ENCODE results near the gene LRP8. TPM values are rescaled to one million over a fixed set of nuclear protein-coding genes. Genes with fewer than 3 reads are reported as not detected.

The LRP8 gene
- total RNA-seq, 3 donors from 2014 or later = 1.6 to 14.7 (median 6.3) TPM

DNA sequence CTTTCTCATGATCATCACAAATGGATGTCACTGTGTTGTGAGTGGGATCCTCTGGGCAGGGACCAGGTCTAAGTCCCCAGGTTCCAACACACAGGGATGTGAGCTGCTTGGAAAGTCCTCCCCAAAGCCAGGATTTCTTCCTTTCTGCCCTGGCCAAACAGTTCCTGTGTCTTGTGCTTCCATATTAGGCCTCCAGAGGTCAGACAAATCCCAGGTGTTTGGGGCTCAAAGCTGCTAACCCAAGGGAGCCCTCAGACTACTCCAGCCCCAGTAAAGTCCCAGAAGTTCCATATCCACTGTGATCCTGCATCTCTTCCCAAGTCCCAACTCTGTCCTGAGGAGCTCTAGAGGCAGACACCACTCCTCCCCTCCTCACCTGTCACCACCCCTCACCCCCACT is 61.8 kb downstream of the LRP8 start:
- TF ChIP-seq POLR2AphosphoS5 (IDR thresholded peaks at IDR 0.05) = no peak
- no peak for TF ChIP-seq POLR2A (IDR thresholded peaks at IDR 0.05)
- TF ChIP-seq, protein P1, sequence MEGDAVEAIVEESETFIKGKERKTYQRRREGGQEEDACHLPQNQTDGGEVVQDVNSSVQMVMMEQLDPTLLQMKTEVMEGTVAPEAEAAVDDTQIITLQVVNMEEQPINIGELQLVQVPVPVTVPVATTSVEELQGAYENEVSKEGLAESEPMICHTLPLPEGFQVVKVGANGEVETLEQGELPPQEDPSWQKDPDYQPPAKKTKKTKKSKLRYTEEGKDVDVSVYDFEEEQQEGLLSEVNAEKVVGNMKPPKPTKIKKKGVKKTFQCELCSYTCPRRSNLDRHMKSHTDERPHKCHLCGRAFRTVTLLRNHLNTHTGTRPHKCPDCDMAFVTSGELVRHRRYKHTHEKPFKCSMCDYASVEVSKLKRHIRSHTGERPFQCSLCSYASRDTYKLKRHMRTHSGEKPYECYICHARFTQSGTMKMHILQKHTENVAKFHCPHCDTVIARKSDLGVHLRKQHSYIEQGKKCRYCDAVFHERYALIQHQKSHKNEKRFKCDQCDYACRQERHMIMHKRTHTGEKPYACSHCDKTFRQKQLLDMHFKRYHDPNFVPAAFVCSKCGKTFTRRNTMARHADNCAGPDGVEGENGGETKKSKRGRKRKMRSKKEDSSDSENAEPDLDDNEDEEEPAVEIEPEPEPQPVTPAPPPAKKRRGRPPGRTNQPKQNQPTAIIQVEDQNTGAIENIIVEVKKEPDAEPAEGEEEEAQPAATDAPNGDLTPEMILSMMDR (IDR thresholded peaks at IDR 0.05) = no peak
- no peaks in the 10 kb centered on the region for H3K36me3 ChIP-seq
- H3K9me3 ChIP-seq = no peaks in the 10 kb centered on the region
- no peak for DNase-seq (ENCODE audit: low spot score in 2 of 2)
- no peak overlapping the region for H3K27ac ChIP-seq
- H3K4me1 ChIP-seq = no peaks in the 10 kb centered on the region
- H3K4me3 ChIP-seq = no peak overlapping the region
- intact Hi-C loops (cut with DNase I; ENCODE audit: low total_unique reads) = no loop called here
- H3K27me3 ChIP-seq = no peaks in the 10 kb centered on the region

DNA sequence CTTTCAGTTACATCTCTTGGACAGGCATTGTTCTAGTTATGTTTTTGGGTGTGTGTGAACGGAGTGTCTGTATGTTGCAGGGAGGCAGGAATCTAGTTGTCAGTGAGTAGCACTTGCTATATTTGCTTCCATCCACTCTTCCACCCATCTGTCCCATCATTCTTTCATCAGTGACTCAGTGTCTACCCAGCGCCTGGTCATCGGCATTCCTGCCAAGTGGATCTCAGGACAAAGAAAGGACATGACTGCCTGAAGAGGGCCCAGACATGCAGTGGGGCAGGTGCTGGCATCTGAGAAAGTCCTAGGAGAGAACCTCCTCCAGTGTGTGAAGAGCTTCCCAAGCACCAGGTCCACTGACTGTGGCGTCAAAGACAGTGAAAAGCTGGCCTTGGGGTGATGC is 62.3 kb downstream of the LRP8 start:
- intact Hi-C loops (cut with DNase I; ENCODE audit: low total_unique reads) = no loop called here
- no peaks in the 10 kb centered on the region for H3K27me3 ChIP-seq
- no peaks in the 10 kb centered on the region for H3K4me1 ChIP-seq
- H3K36me3 ChIP-seq = no peaks in the 10 kb centered on the region
- no peak for DNase-seq (ENCODE audit: low spot score in 2 of 2)
- H3K9me3 ChIP-seq = no peaks in the 10 kb centered on the region
- TF ChIP-seq, protein P1 (IDR thresholded peaks at IDR 0.05) = no peak
- TF ChIP-seq POLR2A (IDR thresholded peaks at IDR 0.05) (no peak), POLR2AphosphoS5 (IDR thresholded peaks at IDR 0.05) (no peak)
- no peak overlapping the region for H3K27ac ChIP-seq
- H3K4me3 ChIP-seq = no peak overlapping the region

DNA sequence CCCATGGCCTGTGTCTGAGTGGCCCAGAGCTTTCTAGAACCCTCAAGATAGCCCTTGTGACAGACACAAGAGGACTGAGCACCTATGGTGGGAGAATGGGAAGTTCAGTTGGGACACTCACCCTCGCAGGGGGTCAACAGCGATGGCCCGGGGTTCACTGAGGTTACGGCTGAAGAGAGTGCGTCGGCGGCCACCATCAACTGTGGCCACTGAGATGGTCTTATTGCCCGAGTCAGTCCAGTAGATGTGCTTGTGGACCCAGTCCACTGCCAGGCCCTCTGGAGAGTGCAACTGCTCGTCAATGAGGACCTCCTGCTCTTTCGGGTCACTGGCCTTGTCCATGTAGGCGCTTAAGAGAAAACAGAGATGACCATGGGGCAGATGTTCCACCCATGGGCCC is 63.8 kb downstream of the LRP8 start:
- no peak overlapping the region for H3K27ac ChIP-seq
- H3K27me3 ChIP-seq = no peaks in the 10 kb centered on the region
- H3K4me3 ChIP-seq = no peak overlapping the region
- no peak for DNase-seq (ENCODE audit: low spot score in 2 of 2)
- H3K36me3 ChIP-seq = no peaks in the 10 kb centered on the region
- TF ChIP-seq, protein P1 (IDR thresholded peaks at IDR 0.05) = no peak
- no peak for TF ChIP-seq POLR2A (IDR thresholded peaks at IDR 0.05)
- no peak for TF ChIP-seq POLR2AphosphoS5 (IDR thresholded peaks at IDR 0.05)
- H3K4me1 ChIP-seq = no peaks in the 10 kb centered on the region
- no peaks in the 10 kb centered on the region for H3K9me3 ChIP-seq
- intact Hi-C loops (cut with DNase I; ENCODE audit: low total_unique reads) = no loop called here

DNA sequence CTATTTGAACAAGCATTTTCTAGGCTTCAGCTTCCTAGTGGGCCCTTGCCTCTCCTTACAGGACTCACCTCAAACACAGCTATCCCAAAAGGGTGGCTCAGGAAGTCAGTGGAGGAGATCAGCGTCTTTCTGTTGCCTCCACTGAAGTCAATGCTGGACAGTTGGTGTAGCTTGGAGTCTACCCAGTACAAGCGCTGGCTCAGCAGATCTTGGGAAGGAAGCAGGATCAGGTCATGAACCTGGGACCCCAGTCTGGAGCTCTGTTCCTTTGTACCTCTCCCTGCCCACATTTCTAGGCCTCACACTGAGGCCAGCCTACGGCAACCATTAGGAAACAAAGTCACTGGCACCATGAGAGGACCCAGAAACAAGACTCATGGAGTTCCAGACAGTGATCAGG is 65.9 kb downstream of the LRP8 start:
- no peak overlapping the region for H3K4me3 ChIP-seq
- no peak overlapping the region for H3K27ac ChIP-seq
- TF ChIP-seq POLR2A (IDR thresholded peaks at IDR 0.05) (no peak), POLR2AphosphoS5 (IDR thresholded peaks at IDR 0.05) (no peak)
- TF ChIP-seq, protein P1 (IDR thresholded peaks at IDR 0.05) = no peak

DNA sequence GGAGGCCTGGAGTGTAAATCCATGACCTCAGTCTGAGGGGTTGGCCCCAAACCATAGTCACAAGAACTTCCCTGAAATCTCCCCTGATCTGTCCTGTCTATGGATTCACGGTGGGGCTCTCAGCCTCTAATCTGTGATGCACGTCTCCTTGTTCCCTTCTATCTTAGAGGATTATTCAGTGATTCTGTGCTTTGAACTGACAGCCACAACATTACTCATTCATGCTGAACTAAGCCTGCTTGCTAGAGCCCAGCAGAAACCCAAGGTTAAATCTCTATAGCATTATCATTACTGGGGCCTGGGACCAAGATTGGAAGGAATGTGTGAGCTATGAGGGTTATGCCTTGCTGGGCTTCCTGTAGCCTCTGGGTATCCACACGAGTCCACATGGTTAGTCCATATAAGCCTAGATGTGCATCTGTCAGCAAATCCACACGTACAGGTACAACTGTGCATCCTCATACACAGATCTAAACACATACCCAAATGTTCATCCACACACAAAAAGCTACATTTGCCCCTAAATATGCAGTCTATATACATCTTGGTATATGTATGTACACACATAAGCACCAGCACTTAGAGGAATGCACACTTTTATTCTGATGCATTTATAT is 67.1 kb downstream of the LRP8 start:
- Histone ChIP-seq H3K36me3 (no peaks in the 10 kb centered on the region), H3K27ac (no peak overlapping the region), H3K4me1 (no peaks in the 10 kb centered on the region), H3K9me3 (no peaks in the 10 kb centered on the region), H3K27me3 (no peaks in the 10 kb centered on the region), H3K4me3 (no peak overlapping the region)
- intact Hi-C loops (cut with DNase I; ENCODE audit: low total_unique reads) = no loop called here
- DNase-seq (ENCODE audit: low spot score in 2 of 2) = no peak
- TF ChIP-seq POLR2AphosphoS5 (IDR thresholded peaks at IDR 0.05) = no peak
- TF ChIP-seq, protein P1 (IDR thresholded peaks at IDR 0.05) = no peak
- TF ChIP-seq POLR2A (IDR thresholded peaks at IDR 0.05) = no peak

More for the DNA sequence above, 65.9 kb downstream of the LRP8 start:
- H3K9me3 ChIP-seq = no peaks in the 10 kb centered on the region
- no peaks in the 10 kb centered on the region for H3K36me3 ChIP-seq
- no peaks in the 10 kb centered on the region for H3K27me3 ChIP-seq
- no peaks in the 10 kb centered on the region for H3K4me1 ChIP-seq
- DNase-seq (ENCODE audit: low spot score in 2 of 2) = no peak
- intact Hi-C loops (cut with DNase I; ENCODE audit: low total_unique reads) = no loop called here
